ENCODE results near the gene HOXA4.

The HOXA4 gene

DNA sequence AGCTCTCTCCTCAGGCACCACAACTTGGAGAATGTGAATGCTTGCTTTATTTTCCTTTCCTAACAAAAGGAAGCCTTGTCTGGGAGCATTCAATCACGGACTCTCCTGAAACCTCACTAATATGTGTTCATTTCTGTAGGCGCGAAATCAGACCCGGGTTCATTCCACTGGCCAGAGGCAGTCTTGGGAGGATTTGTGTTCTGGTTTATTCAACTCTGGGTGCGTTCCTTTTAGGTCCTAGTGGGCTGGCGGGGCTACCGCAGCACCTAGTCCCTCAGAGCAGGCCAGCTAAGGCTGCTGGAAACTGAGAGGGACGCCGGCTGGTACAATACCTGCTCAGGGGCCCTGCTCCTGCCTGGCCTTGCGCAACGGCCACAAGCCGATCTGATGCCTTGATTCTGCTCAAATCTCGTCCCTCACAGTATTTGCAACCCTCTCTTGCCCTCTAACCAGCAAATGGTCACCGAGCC lies 7.5 kb downstream of the HOXA4 start:
- in situ Hi-C loops (cut with MboI; ENCODE audit: low sequenced_read_pairs): no loop called here

DNA sequence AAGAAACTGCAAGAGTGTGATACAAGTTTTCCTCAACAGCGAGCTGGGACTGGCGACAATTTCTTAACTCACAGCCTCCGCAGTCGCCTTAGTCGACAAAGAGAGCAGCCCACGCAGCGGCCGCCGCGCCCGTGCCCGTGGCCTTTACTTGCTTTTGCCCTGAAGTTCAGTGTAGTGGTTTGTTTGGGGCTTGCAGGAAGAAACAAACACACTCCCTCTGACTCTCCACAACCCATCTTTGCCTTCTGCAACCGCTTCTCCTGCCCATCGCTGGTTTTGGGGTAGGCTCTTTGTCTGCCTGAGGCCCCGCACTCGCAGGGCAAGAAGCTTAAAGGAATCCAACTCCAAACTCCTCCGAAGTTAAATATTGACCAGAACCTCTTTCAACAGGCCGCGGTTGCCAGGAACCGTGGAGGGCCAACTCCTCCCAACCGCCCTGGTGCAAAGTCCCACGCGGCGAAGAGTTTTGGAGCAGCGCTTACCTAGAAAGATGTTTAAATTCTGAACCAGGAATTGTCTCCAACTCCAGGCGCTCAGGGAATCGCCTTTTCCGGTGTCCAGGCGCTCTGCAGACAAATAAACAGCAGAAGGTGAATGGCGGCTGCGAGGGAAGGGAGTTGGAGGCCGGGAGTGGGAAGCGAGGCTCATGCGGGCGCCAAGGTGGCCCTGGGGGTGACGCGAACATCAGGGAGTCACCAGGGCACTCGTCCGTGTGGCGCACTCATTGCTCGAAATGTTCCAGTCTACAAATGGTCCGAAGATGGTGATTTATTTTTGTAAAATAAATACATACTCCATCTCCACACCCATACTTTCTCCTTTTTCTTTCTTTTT lies 8.3 kb downstream of the HOXA4 start:
- in situ Hi-C loops (cut with MboI; ENCODE audit: low sequenced_read_pairs): no loop called here

DNA sequence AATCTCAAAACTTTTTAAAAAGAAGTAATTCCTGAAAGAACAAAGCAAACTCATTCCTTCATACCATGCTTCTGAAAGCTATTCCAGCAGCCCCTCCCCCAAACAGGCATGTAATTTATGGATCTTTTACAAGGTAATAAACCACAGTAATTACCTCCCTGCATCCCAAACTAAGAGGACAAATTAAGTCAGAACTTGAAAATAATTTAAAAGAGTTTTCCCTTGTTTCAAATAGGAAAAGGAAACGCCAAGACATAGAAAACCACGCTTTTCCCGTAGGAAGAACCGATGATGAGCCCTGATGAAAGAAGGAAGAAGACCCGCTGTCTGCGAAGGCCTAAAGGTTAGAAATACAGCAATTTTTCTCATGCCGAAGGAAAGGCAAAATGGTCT lies 8.9 kb downstream of the HOXA4 start:
- in situ Hi-C loops (cut with MboI; ENCODE audit: low sequenced_read_pairs): no loop called here

DNA sequence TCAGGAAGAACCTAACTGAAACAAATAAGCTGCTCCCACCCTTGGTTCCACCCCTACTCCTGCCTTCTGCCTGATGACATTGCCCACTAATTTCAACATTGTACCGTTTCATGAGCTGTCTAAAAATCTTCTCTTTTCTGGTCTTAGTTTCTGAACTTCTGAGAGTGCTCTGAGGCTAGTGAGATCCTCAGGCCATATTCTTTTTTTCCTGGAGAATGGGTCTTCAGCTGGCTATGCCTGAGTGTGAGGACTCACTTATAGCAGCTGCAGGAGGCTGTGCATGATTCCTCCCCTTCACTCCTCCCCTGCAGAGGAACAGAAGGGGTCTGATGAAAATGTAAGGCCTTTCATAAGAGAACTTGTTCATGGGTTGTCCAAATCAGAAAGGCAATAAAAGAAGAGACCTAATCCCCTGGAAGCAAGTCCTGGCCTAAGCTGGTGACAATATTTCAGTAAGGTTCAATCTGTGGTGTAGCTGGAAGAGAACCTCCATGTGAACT lies 11.1 kb downstream of the HOXA4 start:
- in situ Hi-C loops (cut with MboI; ENCODE audit: low sequenced_read_pairs): no loop called here

DNA sequence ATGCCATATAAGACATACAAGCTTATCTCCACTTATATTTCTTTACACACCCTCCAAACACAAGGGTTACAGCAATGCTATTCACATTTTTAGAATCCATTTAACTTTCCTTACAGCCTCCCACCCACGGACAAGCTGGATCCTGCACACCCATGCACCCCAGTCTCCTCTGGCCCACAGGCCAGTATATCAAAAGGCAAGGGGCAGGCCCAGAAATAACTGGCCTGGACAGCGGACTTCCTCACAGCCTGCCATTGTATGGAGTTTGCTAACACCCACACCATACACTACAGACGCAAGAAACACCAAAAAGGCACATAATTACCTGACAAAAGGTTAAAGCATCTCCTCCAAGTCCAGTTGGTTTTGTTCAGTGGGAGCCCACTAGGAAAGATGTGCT lies 12.0 kb downstream of the HOXA4 start:
- in situ Hi-C loops (cut with MboI; ENCODE audit: low sequenced_read_pairs): no loop called here

DNA sequence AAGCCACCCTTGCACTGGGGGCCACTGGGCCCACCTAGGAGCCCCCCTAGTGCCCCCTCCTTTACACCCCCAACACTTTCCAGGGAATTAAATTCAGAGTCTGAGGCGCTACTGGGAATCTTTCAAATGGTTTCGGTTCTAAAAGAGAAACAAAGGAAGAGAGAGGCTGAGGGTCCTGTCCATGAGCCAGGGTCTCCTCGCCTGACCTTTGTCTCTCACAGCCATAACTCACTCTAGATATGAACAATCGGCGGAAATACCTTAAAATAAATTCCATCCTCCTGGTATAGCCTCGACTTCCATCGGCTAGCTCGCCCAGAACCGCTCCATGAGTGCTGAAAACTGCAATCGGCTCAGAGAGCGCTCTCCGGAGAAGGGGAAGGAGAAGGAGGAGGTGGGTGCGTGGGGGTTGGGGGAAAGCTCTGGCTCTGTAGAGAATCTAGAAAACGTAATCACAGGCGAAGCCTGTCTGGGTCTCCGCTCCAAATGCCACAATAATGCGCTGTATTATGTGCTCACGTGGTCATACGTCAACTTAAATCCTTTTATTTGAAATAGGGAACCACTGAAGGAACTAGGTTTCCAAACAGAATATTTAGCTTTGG lies 12.6 kb downstream of the HOXA4 start:
- in situ Hi-C loops (cut with MboI; ENCODE audit: low sequenced_read_pairs): no loop called here

DNA sequence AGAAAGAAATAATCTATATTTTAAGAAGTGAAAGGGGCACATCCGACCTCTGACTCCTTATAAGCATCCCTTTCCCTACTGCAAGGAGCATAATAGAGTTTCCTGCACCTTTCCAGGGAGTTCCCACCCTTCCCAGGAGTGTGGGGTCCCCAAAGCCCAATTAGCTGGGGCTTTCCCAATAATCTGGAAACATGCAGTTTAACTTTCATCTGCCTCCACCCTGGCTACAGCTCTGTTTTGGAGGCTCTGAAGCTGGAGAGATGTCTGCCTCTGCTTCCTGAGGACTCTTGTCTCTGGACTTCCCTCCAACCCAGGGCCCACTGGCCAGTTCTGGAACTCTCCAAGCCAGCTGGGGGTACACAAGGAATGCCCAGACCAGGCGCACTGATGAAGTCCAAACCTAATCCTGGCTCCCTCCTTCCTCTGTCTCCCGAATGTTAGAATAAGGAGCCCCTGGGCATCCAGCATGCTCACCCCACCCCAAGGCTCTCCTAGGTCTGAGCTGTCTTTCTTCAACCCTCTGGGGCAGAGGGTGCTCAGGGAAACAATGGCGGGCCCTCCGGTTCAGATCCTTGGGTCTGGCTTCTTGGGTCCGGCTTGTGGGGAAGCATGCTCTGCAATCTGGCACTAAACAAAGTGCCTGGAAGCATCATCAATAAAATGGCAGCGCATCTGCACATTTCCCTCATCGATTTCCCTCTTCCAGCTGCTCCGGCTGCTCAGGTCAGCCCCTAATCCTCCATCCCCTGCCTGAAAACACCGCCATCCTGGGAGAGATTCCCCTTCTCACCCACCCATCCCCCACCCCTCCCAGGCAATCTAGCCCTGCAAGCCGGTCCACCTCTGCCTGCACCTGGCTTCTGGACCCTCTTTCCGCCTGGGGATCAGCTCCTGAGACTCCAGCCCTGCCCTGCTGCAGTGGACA lies 13.3 kb downstream of the HOXA4 start:
- in situ Hi-C loops (cut with MboI; ENCODE audit: low sequenced_read_pairs): no loop called here

DNA sequence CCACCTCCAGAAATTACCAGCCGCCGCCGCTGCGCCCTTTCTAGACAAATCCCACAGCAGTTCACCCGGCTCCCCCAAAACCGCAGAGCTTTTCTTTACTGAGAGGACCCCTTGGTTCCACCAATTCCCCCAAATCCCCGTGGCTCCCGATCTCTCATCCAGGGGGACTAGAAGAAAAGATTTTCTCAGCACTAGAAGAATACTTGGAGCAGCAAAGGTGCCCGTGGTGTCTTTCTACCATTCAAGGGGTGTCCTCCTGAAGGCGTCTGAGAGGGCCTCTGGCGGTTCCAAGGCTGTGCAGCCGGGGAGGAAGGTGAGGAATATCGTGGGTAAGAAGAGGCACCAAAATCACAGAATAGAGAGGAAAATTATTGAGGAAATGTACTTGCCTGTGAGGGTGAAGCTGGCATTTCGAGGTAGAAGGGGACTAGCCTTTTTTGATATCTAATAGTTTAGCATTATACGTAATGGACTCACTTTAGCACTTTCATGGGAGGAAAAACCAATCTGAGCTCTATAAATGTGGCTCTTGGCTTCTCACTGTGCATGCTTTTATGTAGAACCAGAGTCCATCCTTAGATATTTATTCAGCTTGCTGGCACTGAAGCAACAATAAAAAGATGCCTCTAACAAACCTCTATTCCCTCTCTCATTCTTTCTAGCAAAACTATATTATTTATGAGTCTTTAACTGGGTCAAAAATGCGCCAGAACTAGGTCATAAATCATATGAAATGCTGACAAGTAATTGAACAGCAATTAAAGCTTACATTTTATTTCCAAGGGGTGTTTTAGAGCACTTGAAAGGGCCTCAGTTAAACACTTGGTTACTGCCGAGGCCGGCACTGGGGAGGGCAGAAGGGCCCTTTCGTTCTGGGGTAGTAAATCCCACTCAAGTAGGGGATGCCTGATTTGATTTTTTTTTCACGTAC lies 14.3 kb downstream of the HOXA4 start:
- in situ Hi-C loops (cut with MboI; ENCODE audit: low sequenced_read_pairs): no loop called here

DNA sequence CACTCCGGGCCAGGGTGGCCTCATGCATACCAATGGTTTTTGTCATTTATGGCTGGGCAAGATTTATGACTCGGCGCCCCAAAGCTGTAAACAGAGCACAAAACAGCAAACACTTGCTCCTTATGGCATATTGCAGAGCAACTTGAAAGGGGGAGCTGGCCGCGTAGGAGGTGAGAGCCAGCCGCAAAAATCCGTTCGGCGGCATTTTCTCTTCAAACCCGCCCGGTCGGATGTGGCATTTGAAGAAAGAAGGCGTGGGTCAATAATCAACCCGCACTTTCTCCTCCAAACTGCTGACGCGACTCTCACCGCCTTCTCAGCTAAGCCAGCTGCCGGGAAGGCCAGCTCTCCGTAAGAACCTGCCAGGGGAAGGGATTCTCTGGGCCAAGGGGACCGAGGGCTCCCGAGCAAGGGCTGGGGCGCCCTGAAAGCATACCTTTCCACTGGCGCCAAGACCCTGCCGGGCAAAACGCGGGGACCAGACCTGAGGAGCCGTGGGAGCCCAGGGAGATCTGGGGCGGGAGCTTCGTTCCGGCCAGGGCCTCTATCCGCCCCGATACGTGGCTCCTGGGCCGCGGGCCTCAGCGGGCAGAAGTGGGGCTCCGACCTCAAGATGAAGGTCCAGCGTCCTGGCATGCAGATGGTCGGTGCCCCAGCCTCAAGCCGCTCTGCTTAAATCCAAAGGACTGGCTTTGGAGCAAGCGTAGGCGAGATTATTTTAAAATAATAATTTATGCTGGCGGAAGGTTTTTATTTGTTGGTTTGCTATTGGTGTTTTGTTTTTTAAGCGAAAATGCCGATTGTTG lies 15.1 kb downstream of the HOXA4 start:
- in situ Hi-C loops (cut with MboI; ENCODE audit: low sequenced_read_pairs): no loop called here

DNA sequence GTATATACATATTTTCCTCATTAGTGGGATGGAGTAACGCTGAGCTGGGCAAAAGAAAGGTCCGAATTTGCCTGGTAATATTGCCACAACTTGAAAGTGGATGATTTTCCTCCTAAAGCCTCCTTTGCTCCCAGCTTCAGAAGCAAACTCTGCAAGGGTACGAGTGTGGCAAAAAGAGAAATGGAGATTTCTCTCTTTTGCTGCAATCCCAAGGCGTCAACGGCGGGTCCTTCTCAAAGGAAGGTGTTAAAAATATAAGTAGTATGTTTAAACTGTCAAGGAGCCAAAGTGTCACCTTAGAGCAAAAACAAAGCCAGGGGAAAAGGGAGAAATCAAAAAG lies 15.7 kb downstream of the HOXA4 start:
- in situ Hi-C loops (cut with MboI; ENCODE audit: low sequenced_read_pairs): no loop called here

DNA sequence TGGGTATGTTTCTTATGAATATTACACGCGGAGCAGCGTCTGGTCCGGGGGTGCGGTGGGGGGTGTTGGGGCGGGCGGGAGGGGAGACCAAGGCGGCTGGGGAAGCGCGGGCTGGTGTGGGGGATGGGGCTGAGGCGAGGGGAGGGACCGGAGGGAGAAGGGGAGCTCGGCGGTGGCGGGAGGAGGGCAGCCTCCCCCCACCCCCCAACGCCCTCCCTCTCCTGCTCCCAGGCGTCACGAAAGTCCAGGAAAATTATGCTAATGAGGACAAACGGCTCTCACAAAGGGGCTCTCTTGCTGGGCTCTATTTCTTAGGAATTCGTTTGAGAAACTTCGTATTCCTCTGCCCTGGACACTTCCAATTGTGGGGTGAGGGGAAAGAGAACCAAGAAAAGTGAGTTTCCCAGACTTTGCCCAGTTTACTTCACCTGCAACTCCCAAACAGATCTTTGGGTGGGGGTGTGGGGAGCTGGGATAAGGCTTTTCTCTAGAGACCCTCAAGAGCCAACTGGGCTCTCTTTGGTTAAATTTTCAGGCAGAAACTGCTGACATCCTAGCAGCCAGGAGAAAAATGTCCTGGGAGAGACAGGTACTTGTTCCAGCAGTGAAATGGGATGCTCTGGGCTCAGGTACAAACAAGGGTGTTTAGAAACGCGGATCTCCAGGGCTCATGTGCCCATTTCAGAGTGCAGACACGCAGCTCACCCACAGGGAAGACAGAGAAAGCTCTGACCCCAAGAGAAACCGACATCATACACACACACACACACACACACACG lies 16.4 kb downstream of the HOXA4 start:
- in situ Hi-C loops (cut with MboI; ENCODE audit: low sequenced_read_pairs): no loop called here

DNA sequence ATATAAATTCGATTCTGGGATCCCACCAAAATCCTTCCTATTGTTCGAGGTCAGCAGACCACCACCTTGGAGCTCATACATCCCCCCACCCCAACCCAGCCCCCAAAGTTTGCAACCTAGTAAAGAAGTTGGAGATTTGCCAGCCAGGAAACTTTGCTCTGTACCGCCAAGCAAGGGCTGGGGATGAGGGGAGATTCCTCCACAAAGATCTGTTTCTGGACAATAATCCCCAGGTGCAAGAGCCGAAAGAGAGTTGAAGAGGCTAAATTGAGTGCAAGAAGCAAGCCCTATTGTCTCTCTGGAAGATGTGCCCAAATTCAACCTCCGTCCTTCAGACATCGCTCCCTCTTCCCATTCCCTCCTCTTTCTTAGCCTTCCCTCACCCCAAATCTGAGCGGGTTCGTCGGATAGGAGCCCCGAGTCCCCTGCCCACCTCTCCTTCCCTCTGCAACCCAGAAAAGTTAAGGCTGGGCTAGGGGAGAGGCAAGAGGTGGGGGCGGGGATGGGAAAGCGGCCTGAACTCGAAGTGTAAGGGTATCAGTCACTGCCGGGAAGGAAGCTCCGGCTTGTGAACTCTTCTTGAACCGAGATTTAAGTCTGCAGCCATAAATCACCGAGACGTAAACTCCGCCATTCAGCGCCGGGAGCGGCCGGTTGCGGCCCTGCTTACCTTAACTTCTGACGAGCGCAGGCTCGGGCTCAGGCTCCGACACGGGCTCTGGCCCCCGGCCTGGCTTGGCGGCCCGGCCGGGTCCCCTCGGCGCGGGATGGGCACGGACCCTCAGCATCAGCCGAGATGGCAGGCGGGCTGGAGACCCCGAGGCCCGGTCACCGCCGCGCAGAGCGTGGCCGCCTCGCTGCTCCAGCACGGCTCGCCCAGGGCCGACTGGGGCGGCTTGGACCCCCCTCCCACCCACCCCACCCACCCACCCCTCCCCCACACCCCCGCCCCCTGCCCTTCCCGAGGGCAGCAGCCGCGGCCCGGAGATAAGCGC lies 17.3 kb downstream of the HOXA4 start:
- in situ Hi-C loops (cut with MboI; ENCODE audit: low sequenced_read_pairs): no loop called here

DNA sequence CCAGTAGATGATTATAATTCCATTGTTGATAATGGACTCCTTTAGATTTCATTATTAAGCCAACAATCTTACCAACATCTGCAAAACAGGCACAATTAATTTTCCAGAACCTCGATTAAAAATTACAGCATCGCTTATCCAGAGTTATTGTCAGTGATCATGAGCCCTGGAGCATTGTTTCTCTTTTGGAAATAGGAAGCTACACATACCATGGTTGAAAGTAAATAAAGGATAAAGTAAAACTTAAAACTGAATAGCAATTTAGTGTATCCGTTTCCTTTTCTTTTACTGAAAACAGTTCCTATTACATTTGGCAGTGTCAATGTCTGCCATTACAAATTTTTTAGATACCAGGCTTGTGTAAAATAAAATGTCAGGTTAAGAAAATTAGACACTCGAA lies 18.2 kb downstream of the HOXA4 start:
- in situ Hi-C loops (cut with MboI; ENCODE audit: low sequenced_read_pairs): no loop called here

DNA sequence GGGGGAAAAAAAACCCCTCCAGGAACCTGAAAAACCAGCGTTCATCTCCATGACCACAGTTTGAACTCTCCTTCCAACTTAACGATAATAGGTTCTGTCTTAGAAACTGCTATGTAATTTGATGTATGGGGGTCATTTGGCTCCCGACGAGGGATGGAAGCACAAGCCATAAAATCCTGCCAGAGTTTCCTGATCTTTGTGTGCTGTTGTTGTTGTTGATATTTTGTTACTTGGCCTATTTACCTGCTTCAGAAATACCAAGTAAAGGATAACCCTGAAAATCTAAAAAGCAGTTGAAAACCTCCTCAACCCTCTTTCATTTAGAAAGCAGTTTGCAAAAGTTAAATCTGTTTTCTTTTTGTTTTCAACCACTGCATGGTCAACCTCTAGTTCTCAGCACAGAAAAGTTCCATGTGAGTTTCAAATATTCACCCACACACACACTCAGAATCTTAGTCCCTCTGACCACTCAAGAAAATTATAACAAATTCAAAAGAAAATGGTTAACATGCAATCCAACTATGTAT lies 18.7 kb downstream of the HOXA4 start:
- in situ Hi-C loops (cut with MboI; ENCODE audit: low sequenced_read_pairs): no loop called here

DNA sequence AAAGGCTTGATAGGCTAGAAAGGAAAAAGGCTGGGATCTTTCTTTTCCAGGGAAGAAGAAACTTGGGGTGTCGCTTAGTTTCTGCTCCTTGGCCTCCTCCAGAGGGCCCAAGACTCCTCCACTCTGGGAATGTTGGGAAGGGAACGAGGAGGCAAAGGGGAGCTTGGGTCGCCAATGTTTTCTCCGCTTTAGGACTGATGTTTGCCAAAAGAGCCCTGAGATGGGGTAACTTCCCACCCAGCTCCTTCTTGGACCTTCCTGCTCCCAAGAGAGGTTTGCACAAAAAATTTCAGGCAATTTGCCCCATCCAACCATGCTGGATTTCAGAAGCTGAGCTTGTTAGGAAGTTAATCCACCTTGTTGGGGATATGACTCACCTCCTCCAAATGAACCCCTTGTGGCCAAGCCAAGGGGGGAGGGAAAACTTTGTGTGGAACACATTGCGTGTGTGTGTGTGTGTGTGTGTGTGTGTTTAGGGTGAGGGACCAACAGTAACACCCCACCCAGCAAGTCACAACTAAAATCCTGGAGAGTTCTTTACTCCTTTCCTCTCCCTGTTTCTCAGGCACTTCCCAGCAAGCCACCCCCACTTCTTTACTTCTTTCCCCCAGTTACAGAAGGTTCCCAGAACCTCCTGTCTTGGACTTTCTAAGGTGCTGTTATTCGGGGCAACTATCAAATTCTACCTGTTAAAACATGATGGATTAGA lies 19.4 kb downstream of the HOXA4 start:
- in situ Hi-C loops (cut with MboI; ENCODE audit: low sequenced_read_pairs): no loop called here

DNA sequence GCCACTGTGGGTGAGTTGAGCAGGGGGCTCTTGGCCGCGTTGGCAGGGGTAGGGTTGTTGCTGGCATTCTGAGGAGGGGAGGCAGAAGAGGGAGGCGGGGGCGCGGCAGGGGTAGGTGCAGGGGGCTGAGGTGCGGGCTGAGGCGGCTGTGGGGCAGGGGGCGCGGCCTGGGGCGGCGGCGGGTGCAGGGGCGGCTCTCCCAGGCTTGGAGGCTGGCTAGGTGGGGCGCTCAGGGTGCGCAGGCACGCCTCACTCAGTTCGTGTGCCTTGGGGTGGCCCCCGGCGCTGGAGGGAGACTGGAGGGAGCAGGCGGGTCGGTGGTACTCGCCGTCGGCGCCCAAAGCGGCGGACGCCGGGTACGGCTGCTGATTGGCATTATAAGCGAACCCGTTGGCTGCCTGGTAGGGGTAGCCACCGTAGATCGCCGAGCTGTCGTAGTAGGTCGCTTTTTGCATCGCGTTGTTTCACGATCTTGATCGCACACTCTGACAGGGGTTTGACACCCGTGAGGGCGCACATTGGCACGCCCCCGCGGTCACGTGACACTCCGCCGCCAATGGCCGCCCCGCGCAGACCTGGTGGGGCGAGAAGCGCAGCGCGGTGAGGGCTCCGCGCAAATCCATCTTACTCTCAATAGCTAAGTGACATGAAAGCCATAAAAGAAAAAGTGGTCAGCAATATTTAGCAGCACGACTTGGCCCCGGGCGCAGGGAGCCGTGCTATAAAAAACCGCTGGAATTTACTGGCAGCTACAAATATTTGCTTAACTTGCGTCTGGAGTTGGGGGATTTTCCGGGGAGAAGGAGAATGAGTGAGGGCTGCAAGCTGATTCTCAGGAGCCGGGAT lies 20.1 kb downstream of the HOXA4 start:
- in situ Hi-C loops (cut with MboI; ENCODE audit: low sequenced_read_pairs): no loop called here
